Stimulated activated CD4-positive, alpha-beta T cell treated with anti-CD3 and anti-CD28 coated beads, Interleukin-4, amount 100 ng/mL, for 4 hours (primary cell): ENCODE results near the gene DGKZ.

Source experiments
- DNase-seq, 2 experiments: peaks; one replicate each; pipeline ENCODE4 v3.0.0-alpha.2; 2020

DGKZ gene

GRCh38 chr11:46345881-46346484 lies 1.3 kb upstream of the DGKZ start:
- DNase-seq, result peak in 1 of 2 experiments; percentile 32

GRCh38 chr11:46347637-46348311 lies 511 bp downstream of the DGKZ start:
- no peak for DNase-seq

- peak in 1 of 2 experiments; percentile 49 for DNase-seq
These were observed 1.5 kb downstream of the DGKZ start for GRCh38 chr11:46348566-46349401.

DNA sequence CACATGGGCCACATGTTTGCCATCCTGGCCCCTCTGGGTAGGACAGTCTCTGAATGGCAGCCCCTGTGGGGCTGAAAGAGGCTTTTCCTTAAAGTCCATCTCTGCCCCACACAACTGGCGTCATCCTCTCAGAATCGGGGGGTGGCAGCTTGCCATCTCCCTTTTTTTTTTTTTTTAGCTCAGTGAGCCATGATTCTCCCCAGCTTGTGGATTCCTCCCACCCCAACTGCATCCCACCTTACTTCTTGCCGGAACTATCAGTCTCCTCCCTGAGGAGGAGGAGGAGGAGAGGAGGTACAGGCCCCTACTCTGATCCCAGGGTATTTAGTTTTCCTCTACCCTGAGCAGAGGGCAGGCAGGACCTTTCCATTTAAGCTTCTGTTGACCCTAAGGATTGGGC lies 3.4 kb downstream of the DGKZ start:
- DNase-seq, result no peak

GRCh38 chr11:46351148-46351547 lies 3.9 kb downstream of the DGKZ start:
- DNase-seq, result no peak

DNA sequence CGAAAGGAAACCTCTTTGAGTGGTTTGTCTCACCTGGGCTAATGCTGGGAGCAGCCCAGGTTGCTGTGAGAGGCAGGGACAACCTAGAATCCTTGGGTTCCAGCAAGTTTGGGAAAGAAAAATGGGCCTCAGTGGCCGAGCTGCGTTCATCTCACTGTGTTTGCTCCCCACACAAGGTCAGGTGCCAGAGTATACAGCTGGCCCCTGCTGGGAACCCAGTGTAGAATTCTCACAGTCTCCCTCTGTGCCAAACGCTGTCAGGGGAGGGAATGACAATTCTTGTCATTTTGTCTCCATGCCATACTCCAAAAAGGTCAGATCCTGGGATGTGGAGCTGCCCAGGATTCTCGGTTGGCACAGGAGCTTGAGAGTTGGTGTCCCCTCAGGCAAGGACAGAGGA lies 4.3 kb downstream of the DGKZ start:
- DNase-seq, result no peak

DNA sequence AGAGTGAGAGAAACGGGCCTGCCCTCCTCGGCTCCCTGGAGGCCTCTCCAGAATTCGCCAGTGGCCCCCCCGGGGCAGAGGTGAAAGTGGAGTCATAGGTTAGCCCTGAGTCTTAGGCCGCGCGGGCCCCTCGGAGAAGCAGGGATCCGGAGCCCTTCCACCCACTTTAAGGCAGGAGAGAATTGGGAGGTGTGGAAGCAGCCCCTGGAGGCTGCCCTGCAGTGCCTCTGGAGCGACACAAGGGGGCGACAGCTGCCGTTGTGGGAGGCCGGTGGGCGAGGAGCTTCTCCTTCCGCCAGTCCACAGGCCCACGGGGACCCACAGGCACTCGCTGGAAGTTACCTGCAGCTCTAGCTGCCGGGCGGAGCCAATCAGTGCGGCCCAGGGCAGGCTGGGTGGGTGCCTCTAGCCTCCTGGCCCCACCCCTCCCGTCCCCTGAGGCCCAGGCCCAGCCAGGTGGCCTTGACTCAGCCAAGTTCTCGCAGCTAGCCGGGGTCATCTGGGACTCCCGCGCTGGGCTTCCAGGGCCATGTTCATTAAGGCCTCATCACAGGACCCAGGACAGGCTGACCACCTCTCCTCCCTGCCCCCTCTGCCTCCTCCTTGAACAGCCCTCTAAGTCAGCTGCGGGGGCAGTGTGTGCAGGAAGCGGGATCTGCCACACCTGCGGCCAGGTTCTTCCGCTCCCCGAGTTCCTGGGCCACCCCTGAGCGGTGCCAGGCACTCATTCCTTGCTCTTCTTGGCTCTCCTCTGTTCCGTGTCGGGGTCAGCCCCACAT lies 5.0 kb downstream of the DGKZ start:
- peak; percentile 66 for DNase-seq

DNA sequence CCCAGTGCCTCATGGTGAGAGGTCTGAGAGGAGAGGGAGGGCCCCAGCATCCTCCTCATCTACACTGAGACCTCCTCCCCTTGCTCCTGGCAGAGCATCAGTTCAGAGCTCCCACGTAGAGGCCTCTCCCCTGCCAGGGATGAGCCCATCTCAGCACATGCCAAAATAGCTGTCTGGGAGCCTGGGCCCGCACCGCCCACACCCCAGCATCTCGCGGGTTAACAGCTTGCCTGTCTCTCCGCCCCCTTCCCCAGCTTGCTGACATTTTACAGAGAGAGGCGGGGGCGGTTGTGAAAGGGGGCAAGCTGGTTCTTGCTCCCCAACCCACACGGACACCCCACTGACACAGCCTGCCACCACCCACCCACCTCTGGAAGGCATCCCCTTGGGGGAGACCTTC lies 6.4 kb downstream of the DGKZ start:
- DNase-seq, result peak; percentile 65 to 87

DNA sequence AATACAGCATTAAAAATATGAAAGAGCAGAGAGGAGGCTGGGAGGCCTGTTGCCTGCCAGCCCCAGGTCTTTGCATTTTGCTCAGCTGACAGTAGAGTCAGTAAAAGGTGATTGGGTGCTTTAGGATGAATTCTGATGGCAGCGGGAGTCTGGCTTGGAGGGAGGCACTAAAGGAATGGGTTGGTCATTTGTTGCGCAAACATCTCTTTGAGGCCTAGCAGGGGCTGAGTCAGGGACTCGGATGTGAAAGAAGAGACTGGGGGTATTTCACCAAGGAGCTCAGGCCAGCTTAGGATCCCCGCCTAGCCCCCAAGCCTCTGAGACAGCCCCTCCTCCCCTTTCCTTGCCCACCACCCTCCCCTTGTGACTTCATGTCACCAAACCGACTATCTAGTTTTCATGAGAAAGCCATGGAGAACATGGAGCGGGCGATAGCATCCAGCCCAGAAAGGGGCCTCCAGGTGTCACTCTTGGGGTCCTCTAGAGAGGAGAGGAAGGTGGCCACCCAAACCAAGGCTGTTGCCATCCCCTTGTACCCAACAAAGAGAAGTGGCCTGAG lies 9.7 kb downstream of the DGKZ start:
- no peak for DNase-seq

DNA sequence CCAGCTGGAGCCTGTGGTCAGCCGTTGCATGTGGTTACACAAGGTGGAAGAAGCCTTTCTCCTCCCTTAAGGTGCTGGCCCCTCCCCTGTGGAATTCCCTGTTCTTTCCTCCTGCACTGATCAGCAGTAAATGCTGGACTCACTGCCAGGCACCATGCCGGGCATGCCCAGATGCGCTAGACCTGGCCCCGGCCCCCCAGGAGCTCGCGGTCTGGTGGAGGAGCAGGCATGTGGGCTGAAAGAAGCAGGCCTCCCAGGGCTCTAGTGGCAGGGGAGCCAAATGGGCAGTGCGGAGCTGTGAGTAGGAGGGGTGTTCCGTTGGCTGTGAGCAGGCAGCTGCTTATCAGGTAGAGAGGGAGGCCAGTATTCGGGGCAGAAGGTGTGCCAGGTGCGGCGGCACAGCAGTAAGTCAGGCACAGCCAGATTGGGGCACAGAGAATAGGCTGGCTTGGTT lies 10.2 kb downstream of the DGKZ start:
- no peak for DNase-seq

DNA sequence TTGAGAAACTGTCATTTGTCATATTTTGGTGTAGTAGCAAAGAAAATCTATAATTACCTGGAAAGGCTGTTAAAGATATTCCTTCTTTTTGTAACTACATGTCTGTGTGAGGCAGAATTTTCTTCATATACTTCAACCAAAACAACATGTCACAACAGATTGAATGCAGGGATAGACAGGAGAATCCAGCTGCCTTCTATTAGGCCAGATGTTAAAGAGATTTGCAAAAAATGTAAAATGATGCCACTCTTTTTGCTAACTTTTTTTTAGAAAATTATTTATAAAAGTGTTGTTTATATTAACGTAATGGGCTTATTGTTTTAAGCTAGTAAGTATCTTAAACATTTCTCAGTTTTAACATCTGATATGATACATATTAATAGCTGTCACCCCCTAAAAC lies 12.7 kb downstream of the DGKZ start:
- no peak for DNase-seq

DNA sequence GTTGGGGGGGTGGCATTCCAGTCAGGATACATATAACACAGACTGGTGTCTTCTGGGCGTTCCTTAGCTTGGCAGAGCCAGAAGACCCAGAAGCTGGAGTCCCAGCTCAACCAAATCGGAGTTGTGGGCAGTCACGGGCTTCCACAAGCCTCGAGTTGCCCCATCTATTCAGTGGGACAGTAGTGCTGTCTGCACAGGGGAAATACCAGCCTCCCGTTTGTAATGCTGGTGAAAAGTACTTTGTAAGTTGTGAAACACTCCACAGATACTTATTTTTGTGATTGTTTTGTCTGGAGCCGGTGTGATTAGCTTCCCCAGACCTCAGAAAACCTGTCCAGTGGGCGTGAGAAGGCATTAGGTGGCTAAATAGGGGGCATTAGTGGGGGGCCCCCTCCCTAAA lies 13.6 kb downstream of the DGKZ start:
- DNase-seq, result no peak

DNA sequence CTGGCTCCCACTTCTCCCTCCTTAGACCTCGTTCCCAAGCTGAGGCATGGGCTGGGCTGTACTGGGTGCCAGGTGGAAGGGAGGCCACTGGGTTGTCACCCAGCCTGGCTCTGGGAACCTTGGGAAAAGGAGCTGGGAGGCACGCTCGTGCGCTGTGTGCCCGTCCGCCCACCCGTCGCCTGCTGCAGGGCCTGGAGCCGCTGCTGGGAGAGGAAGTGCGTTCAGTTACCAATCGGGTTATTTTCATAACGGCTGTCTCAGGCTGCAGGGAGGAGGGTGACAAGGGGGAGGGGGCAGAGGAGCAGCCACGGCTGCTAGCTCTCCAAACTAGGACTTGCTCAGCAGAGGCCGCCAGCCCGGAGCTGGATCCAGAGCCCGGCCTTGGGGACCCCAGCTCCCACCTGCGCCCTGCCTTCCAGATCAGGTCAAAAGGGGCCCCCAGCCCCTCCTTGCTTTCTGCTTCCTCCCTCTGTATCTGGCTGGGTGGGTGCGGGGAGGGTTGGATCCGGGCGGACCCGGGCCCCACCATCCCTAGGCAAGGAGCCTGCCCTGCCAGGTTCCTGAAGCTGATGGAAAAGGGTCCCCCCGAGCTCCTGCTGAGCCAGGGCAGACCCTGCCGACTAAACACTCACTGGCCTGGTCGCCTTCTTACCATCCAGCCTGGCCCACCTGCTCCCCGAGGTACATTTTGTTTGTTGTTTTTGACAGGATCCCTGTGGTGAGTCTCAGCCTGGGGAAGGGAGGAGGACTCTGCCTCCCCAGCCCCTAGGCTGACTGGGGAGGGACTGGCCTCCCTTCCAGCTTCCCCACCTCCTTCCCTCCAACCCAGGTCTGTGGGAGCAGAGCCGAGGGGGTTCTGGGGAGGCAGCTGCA lies 14.3 kb downstream of the DGKZ start:
- DNase-seq, result peak; percentile 57 to 60

- DNase-seq, result no peak
These were observed 15.1 kb downstream of the DGKZ start for GRCh38 chr11:46362156-46363030.

DNA sequence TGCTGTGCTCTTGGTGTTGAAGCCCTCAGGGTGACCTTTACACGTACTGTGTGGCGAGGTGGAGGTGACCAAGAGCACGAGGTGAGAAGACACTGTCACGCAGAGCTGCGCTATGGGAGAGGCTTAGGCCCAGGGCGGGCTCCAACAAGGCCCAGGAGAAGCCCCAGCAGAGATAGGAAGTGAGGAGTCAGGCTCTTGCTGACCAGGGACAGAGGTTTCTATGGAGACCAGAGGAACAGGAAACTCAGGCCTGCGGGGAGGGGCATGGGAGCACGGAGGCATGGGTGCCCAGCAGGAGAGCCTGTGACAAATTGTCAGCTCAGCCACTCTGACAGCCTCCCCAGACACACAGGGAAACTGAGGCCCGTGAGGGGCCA lies 15.8 kb downstream of the DGKZ start:
- no peak for DNase-seq

DNA sequence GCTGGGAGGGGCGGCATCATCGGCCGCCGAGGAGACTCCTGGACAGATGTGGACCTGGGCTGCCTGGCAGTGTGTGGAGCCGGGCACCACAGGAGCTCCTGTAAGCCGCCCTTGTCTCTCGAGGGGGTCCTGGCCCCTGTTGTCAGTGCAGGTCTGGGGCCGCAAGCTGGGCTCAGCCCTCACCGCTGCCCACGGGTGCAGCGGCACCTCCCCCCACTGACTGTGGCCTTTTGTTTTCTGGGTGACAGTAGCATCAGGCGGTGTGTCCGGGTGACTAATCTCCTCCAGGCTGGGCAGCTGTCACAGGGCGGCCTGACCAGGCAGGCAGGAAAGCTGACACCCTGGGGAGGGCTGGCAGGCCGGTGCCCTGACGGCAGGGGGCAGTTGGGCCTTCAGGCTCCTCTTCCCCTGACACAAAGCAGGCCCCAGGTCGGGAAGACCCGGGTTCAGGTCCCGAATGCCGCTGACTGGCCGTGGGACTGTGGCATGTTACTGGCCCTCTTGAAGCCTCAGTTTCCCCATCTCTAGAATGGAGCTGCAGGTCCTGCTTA lies 16.3 kb downstream of the DGKZ start:
- no peak for DNase-seq

GRCh38 chr11:46364056-46364455 lies 16.8 kb downstream of the DGKZ start:
- no peak for DNase-seq

GRCh38 chr11:46364791-46365190 lies 17.5 kb downstream of the DGKZ start:
- no peak for DNase-seq

DNA sequence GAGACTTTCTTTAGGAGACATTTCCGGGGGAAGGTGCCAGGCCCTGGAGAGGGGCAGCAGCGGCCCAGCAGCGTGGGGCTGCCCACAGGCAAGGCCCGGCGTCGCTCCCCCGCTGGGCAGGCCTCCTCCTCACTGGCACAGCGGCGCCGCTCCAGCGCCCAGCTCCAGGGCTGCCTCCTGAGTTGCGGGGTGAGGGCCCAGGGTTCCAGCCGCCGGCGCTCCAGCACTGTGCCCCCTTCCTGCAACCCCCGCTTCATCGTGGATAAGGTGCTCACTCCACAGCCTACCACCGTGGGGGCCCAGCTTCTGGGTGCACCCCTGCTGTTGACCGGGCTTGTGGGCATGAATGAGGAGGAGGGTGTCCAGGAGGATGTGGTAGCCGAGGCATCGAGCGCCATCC lies 19.0 kb downstream of the DGKZ start:
- DNase-seq, result no peak

DNA sequence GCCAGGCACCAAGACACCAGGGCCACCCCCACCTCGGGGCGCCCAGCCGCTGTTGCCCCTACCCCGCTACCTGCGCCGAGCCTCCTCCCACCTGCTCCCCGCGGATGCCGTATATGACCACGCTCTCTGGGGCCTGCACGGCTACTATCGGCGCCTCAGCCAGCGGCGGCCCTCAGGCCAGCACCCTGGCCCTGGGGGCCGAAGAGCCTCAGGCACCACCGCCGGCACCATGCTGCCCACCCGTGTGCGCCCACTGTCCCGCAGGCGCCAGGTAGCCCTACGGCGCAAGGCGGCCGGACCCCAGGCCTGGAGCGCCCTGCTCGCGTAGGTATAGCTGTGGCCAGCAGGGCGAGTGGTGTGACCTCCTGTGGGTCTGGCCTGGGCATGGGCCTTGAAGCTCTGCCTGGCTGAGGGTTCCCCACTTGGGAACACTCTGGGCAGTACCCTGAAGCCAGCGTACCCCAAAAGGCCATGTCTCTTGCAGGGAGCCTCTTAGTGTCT lies 19.4 kb downstream of the DGKZ start:
- no peak for DNase-seq
